ENCODE data around the gene RAI2.

The RAI2 gene

GRCh38 chrX:17778997-17779396 lies 82.1 kb downstream of the RAI2 start:
- no peak for DNase-seq

DNA sequence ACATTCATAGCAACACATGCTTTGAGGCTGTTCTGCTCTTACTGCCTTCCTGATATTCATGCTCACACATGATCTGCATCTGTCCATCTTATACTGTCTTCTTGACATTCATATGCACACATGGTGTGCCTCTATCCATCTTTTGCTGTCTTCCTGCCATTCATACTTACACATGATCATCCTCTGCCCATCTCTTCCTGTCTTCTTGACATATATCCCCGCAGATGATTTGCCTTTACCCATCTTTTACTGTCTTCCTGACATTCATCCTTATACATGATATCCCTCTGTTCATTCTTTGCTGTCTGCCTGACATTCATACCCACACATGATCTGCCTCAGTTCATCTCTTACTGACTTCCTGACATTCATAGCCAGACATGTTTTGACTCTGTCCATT lies 87.0 kb downstream of the RAI2 start:
- no peak for DNase-seq

GRCh38 chrX:17773221-17773876 lies 87.7 kb downstream of the RAI2 start:
- no peak for DNase-seq

DNA sequence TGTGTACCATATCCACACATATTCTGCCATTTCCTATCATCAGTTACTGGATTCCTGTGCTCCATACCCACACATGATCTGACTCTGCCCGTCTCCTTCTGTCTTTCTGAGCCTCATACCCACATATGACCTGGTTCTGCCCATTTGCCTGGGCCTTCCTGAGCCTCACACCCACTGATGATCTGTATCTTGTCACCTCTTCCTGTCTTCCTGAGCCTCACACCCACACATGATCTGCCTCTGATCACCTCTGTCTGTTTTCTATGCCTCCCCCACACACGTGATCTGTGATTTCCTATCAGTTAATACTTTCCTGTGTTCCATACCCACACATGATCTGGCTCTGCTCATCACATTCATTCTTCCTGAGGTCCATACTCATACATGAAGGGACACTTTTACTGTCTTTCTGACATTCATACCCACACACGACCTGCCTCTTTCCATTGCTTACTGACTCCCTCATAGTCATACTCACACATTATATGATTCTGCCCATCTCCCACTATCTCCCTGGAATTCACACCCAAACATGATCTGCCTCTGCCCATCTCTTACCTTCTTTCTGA lies 91.3 kb downstream of the RAI2 start:
- DNase-seq = no peak

- DNase-seq = no peak
Observed at GRCh38 chrX:17768997-17769396, 92.1 kb downstream of the RAI2 start.

GRCh38 chrX:17767734-17768133 lies 93.4 kb downstream of the RAI2 start:
- DNase-seq = no peak

DNA sequence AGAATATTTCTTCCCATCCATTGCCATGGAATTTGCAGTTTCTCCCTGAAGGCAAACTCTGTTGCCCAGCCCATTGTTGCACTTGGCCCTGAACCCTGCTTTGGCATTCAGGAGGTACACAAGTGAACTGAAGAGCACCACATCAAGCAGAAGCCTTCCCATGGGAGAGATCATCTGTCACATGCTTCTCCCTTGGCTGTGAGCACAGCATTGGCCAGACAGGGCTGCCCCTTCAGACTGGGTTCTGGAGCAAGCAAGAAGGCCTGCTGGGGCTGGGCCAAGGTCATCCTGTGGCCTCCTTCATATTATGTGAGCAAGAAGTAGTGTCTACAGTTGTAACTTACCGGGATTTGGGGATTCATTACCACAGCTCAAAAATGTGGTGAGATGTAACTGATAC lies 101.1 kb downstream of the RAI2 start:
- DNase-seq = no peak

- no peak for DNase-seq
Observed at GRCh38 chrX:17758382-17758781, 102.7 kb downstream of the RAI2 start.

GRCh38 chrX:17750436-17750835 lies 110.7 kb downstream of the RAI2 start:
- no peak for DNase-seq

Data from inflammatory macrophage (primary cell).